SJSA1 (cell line): ENCODE measurements around the gene NDFIP2. TPM values are rescaled to one million over a fixed set of nuclear protein-coding genes. Genes with fewer than 3 reads are reported as not detected.

Experiments used
- DNase-seq, 2 experiments: peaks; one replicate each; pipeline ENCODE4 v3.0.0-alpha.2; 2015 to 2020; ENCODE audit warnings: low spot score in 2 of 2, low read depth in 1 of 2
- H3K27ac ChIP-seq: fragments of 250-450 bp; sonication (Bioruptor Pico); 2 replicates; pipeline ENCODE4 v1.5.1; 2020; ENCODE audit warnings: mild to moderate bottlenecking, moderate library complexity
- H3K27me3 ChIP-seq: fragments of 250-450 bp; sonication (Bioruptor Pico); replicated peaks from 2 replicates; pipeline ENCODE4 v1.5.1; 2020; ENCODE audit warnings: mild to moderate bottlenecking, moderate library complexity
- H3K36me3 ChIP-seq: fragments of 250-450 bp; sonication (Bioruptor Pico); 2 replicates; pipeline ENCODE4 v1.5.1; 2020; ENCODE audit warnings: mild to moderate bottlenecking
- H3K4me1 ChIP-seq: fragments of 250-450 bp; sonication (Bioruptor Pico); replicated peaks from 2 replicates; pipeline ENCODE4 v1.6.1; 2021; ENCODE audit warnings: mild to moderate bottlenecking
- H3K4me3 ChIP-seq: fragments of 250-450 bp; sonication (Bioruptor Pico); 2 replicates; pipeline ENCODE4 v1.5.1; 2020; ENCODE audit warnings: mild to moderate bottlenecking
- H3K9me3 ChIP-seq: fragments of 250-450 bp; sonication (Bioruptor Pico); replicated peaks from 2 replicates; pipeline ENCODE4 v1.5.1; 2020; ENCODE audit warnings: mild to moderate bottlenecking
- total RNA-seq: library from RNA; depleted of rRNA; stranded (reverse); fragments of >200 nt; shearing (Covaris generic); gene quantifications from 2 replicates; pipeline ENCODE4 v1.2.3, GENCODE V29; 2014

NDFIP2 gene
- total RNA-seq, 1 experiment from 2014 or later, result 110 TPM

DNA sequence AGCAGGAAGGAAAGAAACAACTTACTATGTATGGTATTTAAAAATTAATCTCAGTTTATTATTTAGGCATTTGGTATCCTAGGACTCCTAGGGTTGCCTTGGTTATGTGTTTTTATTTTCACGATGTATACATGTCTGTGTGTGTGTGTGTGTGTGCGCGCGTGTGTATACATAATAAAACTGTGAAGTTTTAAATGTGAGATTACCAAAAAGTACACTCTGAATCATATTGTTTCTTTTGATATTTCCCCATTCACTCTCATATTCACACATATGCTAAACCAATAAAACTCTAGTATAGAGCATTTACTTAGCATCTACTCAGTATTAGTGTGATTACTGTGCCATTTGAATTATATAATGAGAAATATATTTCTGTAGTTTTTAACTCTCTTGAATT lies 30.8 kb upstream of the NDFIP2 start:
- Histone ChIP-seq H3K27ac (no peak overlapping the region), H3K4me1 (peaks cover 16% of the 10 kb centered on the region), H3K4me3 (no peak overlapping the region), H3K9me3 (no peaks in the 10 kb centered on the region), H3K27me3 (no peaks in the 10 kb centered on the region), H3K36me3 (no peaks in the 10 kb centered on the region)
- DNase-seq, result no peak

DNA sequence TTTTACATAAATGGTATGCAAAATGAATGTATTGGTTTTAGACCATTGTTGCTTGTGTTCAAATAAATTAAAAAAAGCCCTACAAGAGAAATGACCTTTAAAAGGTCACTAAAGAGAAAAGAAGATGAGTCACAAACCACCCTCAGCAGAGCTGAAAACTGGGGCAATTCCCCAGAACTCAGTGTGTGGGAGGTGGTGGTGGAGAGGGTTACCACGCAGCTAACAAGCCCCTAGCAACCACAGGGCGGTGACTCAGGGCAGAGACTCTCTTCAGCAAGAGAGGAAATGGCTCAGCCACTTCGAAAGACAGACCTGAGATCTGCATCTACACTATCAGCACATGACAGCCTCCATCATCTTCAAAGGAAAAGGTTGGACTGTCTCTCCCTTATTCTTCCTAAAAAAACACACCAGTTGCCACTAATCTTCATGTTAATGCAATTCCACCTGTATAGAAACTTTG lies 29.4 kb upstream of the NDFIP2 start:
- peaks cover 16% of the 10 kb centered on the region for H3K4me1 ChIP-seq
- no peaks in the 10 kb centered on the region for H3K27me3 ChIP-seq
- no peak overlapping the region for H3K4me3 ChIP-seq
- H3K36me3 ChIP-seq, result no peaks in the 10 kb centered on the region
- H3K9me3 ChIP-seq, result no peaks in the 10 kb centered on the region
- DNase-seq, result peak; percentile 87 to 94
- peak overlapping the region; percentile 73 for H3K27ac ChIP-seq

- Histone ChIP-seq H3K4me1 (peaks cover 16% of the 10 kb centered on the region), H3K36me3 (no peaks in the 10 kb centered on the region), H3K27ac (peak overlapping the region; percentile 73), H3K4me3 (no peak overlapping the region), H3K9me3 (no peaks in the 10 kb centered on the region), H3K27me3 (no peaks in the 10 kb centered on the region)
- no peak for DNase-seq
Observed at GRCh38 chr13:79452239-79452913, 28.6 kb upstream of the NDFIP2 start.

- Histone ChIP-seq H3K27ac (no peak overlapping the region), H3K9me3 (no peaks in the 10 kb centered on the region), H3K36me3 (no peaks in the 10 kb centered on the region), H3K4me3 (no peak overlapping the region), H3K4me1 (peaks cover 24% of the 10 kb centered on the region), H3K27me3 (no peaks in the 10 kb centered on the region)
- DNase-seq, result no peak
Observed at GRCh38 chr13:79455331-79455730, 25.6 kb upstream of the NDFIP2 start.

GRCh38 chr13:79456051-79456450 lies 24.9 kb upstream of the NDFIP2 start:
- peaks cover 23% of the 10 kb centered on the region for H3K4me1 ChIP-seq
- H3K9me3 ChIP-seq, result no peaks in the 10 kb centered on the region
- no peak overlapping the region for H3K27ac ChIP-seq
- no peak for DNase-seq
- no peak overlapping the region for H3K4me3 ChIP-seq
- H3K27me3 ChIP-seq, result no peaks in the 10 kb centered on the region
- H3K36me3 ChIP-seq, result no peaks in the 10 kb centered on the region

GRCh38 chr13:79456656-79457365 lies 24.1 kb upstream of the NDFIP2 start:
- Histone ChIP-seq H3K4me3 (no peak overlapping the region), H3K27ac (no peak overlapping the region), H3K36me3 (no peaks in the 10 kb centered on the region), H3K9me3 (no peaks in the 10 kb centered on the region), H3K27me3 (no peaks in the 10 kb centered on the region), H3K4me1 (peaks cover 18% of the 10 kb centered on the region)
- no peak for DNase-seq

GRCh38 chr13:79457390-79457789 lies 23.6 kb upstream of the NDFIP2 start:
- H3K27ac ChIP-seq, result no peak overlapping the region
- peaks cover 12% of the 10 kb centered on the region for H3K4me1 ChIP-seq
- H3K4me3 ChIP-seq, result no peak overlapping the region
- DNase-seq, result no peak
- no peaks in the 10 kb centered on the region for H3K36me3 ChIP-seq
- no peaks in the 10 kb centered on the region for H3K27me3 ChIP-seq
- H3K9me3 ChIP-seq, result no peaks in the 10 kb centered on the region

DNA sequence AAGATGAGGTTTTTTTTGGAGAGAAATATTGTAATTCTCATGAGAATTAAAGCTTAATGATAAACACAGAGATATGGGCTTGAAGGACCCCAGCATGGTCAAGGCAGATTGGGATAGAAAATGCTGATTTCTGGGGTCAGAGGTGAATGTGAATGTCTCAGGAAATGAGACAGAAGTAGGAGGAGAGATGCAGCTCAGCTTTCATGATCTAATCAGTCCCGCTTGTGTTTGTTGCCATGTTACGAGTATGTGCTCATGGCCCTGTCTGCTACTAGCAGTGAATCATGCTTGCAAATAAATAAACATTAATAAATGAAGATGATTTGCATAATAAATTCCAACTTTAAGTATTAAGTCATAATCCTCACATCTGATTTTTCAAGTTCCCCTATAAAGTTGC lies 23.0 kb upstream of the NDFIP2 start:
- DNase-seq, result no peak
- Histone ChIP-seq H3K27me3 (no peaks in the 10 kb centered on the region), H3K4me3 (no peak overlapping the region), H3K9me3 (no peaks in the 10 kb centered on the region), H3K36me3 (no peaks in the 10 kb centered on the region), H3K4me1 (0 out of 2 replicates have a peak, but pooled peaks cover 7% of the 10 kb centered on the region), H3K27ac (no peak overlapping the region)

DNA sequence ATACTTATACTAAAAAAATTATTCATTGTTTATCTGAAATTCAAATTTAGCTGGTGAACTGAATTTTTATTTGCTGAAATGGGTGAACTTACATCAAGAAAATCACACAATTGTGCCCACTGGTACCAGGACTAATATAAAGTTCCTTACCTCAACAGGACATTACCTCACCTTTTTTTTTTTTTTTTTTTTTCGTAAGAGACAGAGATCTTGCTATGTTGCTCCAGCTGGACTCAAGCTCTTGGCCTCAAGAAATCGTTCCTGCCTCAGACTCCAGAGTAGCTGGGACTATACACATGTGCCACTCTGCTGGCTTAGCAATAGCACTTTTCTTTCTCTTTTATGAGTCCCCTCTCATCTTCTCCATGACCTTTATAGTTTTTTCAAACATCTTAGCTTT lies 22.5 kb upstream of the NDFIP2 start:
- H3K4me1 ChIP-seq, result 0 out of 2 replicates have a peak, but pooled peaks cover 7% of the 10 kb centered on the region
- DNase-seq, result no peak
- no peaks in the 10 kb centered on the region for H3K36me3 ChIP-seq
- H3K9me3 ChIP-seq, result no peaks in the 10 kb centered on the region
- no peaks in the 10 kb centered on the region for H3K27me3 ChIP-seq
- H3K4me3 ChIP-seq, result no peak overlapping the region
- no peak overlapping the region for H3K27ac ChIP-seq

DNA sequence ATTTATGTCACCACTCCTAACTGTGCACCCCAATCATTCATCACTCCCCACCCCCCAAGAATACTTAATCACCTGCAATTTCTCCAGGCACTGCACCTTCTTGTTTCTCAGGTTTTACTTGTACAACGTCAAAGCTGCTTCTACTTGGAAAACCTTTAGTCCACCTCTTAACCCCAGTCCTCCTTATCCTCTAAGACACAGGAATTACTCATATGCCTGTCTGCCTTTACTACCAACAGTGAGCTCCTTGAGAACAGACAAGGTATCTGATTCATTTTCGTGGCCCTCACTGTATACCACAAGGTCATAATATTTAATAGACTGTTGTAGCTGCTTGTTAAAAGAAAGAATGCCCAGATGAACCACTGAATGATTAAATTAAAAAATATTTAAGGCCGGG lies 21.0 kb upstream of the NDFIP2 start:
- DNase-seq, result no peak
- H3K27ac ChIP-seq, result no peak overlapping the region
- H3K4me1 ChIP-seq, result 0 out of 2 replicates have a peak, but pooled peaks cover 7% of the 10 kb centered on the region
- no peaks in the 10 kb centered on the region for H3K36me3 ChIP-seq
- H3K9me3 ChIP-seq, result no peaks in the 10 kb centered on the region
- no peak overlapping the region for H3K4me3 ChIP-seq
- H3K27me3 ChIP-seq, result no peaks in the 10 kb centered on the region

- H3K27me3 ChIP-seq, result no peaks in the 10 kb centered on the region
- H3K36me3 ChIP-seq, result no peaks in the 10 kb centered on the region
- H3K4me1 ChIP-seq, result 0 out of 2 replicates have a peak, but pooled peaks cover 5% of the 10 kb centered on the region
- no peak overlapping the region for H3K4me3 ChIP-seq
- no peak for DNase-seq
- H3K27ac ChIP-seq, result no peak overlapping the region
- H3K9me3 ChIP-seq, result no peaks in the 10 kb centered on the region
Observed at GRCh38 chr13:79462895-79463294, 18.1 kb upstream of the NDFIP2 start.

- H3K27me3 ChIP-seq, result no peaks in the 10 kb centered on the region
- DNase-seq, result no peak
- no peaks in the 10 kb centered on the region for H3K36me3 ChIP-seq
- no peak overlapping the region for H3K4me3 ChIP-seq
- no peaks in the 10 kb centered on the region for H3K9me3 ChIP-seq
- H3K27ac ChIP-seq, result no peak overlapping the region
- H3K4me1 ChIP-seq, result no peaks in the 10 kb centered on the region
Observed at GRCh38 chr13:79463604-79464003, 17.4 kb upstream of the NDFIP2 start.

- no peak for DNase-seq
- Histone ChIP-seq H3K4me1 (no peaks in the 10 kb centered on the region), H3K9me3 (no peaks in the 10 kb centered on the region), H3K36me3 (no peaks in the 10 kb centered on the region), H3K27ac (no peak overlapping the region), H3K4me3 (no peak overlapping the region), H3K27me3 (no peaks in the 10 kb centered on the region)
Observed at GRCh38 chr13:79466872-79467271, 14.1 kb upstream of the NDFIP2 start.

DNA sequence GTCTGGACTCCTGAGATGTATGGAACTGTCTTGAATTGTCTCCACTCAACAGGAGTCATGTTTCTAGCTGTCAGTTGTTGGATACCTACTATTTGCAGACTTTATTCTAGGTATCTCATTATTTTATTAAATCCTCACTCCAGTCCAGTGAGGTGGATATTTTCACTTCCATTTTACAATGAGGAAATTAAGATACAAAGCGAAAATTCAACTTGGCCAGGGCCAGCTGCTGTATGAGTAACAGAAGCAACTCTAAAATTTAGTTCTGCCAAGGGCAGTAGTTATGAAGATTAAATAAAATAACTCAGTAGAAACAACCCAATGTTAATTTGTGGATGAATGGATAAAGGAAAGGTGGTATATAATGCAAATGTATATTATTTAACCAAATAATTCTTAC lies 12.6 kb upstream of the NDFIP2 start:
- no peak overlapping the region for H3K4me3 ChIP-seq
- H3K27ac ChIP-seq, result no peak overlapping the region
- no peaks in the 10 kb centered on the region for H3K4me1 ChIP-seq
- no peaks in the 10 kb centered on the region for H3K27me3 ChIP-seq
- no peaks in the 10 kb centered on the region for H3K9me3 ChIP-seq
- DNase-seq, result no peak
- no peaks in the 10 kb centered on the region for H3K36me3 ChIP-seq
